ENCODE data around the gene SMIM20.

GRCh38 chr4:25970691-25971432 lies 56.8 kb downstream of the SMIM20 start:
- TF ChIP-seq CTCF (IDR thresholded peaks at IDR 0.05; ENCODE audit: insufficient read depth, low read length, poor library complexity, severe bottlenecking): no peak
- no peak for TF ChIP-seq EZH2phosphoT487 (conservative IDR thresholded peaks at IDR 0.05; ENCODE audit: low read length)

Data from SU-DHL-6 (cell line).